Adrenal gland (tissue), 12 donors: ENCODE measurements around the gene MAD2L1BP. TPM values are rescaled to one million over a fixed set of nuclear protein-coding genes. Genes with fewer than 3 reads are reported as not detected.

Experiments used
- DNase-seq, 7 donors: peaks; one replicate each; pipeline ENCODE4 v3.0.0-alpha.2; 2019 to 2020
- H3K27ac ChIP-seq, 5 donors: fragments of 200-600 bp; sonication (generic) in 4 of 5; 1 replicate in 3 of 5; 2 replicates in 2 of 5; pipeline versions ENCODE4 v1.5.1 to v1.8.0; 2016 to 2020; ENCODE audit warnings: mild to moderate bottlenecking in 1 of 5
- H3K27me3 ChIP-seq: fragments of 200-600 bp; 2 replicates; pipeline ENCODE4 v1.8.0; 2021
- H3K36me3 ChIP-seq, 2 donors: fragments of 200-600 bp; replicated peaks in 1 of 2; 1 replicate in 1 of 2; 2 replicates in 1 of 2; pipeline versions ENCODE4 v1.5.1 to v1.8.0; 2018 to 2022
- H3K4me1 ChIP-seq, 2 donors: fragments of 200-600 bp; replicated peaks in 1 of 2; 1 replicate in 1 of 2; 2 replicates in 1 of 2; pipeline versions ENCODE4 v1.5.1 to v1.8.0; 2018 to 2021
- H3K4me3 ChIP-seq, 4 donors: fragments of 200-600 bp; sonication (generic) in 3 of 4; one replicate each; pipeline ENCODE4 v1.5.1; 2016 to 2018
- H3K9me3 ChIP-seq, 3 donors: fragments of 200-600 bp; sonication (generic) in 1 of 3; replicated peaks in 1 of 3; 1 replicate in 2 of 3; 2 replicates in 1 of 3; pipeline versions ENCODE4 v1.5.1 to v1.8.0; 2016 to 2021
- POLR2A ChIP-seq, 2 donors: fragments of 450-650 bp; IDR thresholded peaks; one replicate each; pipeline ENCODE4 v1.6.1; 2017; ENCODE audit warnings: antibody characterized with exemption in 2 of 2, mild to moderate bottlenecking in 2 of 2, moderate library complexity in 1 of 2
- WGBS, 4 donors: extraction: QIAGEN DNeasy Blood & Tissue Kit in 2 of 4; methylation state at CpG; one replicate each; pipeline versions ENCODE4 v1.1.5 to v1.1.7; 2013 to 2017; 5-methylcytosine and 5-hydroxymethylcytosine counted together
- intact Hi-C, 2 donors: fragments of 100-400 bp; cut with DNase I; formaldehyde crosslinking; loops; one replicate each; pipeline versions ENCODE4 v1.14.1 to v1.15.0; 2022 to 2023
- polyA plus RNA-seq, 3 donors: library from polyadenylated mRNA; stranded (reverse); fragments of 200-250 nt in 2 of 3; fragments of 350-450 nt in 1 of 3; fragmentation: Illumina TruSeq in 1 of 3; extraction: RNeasy Lipid Tissue Mini Kit (QIAGEN cat#74804) in 1 of 3; gene quantifications; one replicate each; pipeline ENCODE4 v1.2.3, GENCODE V29; 2013 to 2014
- total RNA-seq, 9 donors: library from RNA; depleted of rRNA in 4 of 9; stranded (reverse); fragments of >200 nt in 4 of 9; fragments of 120-200 nt in 1 of 9; fragmentation: NEBNext Ultra II Directional in 1 of 9; extraction: Animal tissue kit (Norgen Biotek cat#: 25700) in 1 of 9; gene quantifications; one replicate each; pipeline versions ENCODE4 v1.1.0 to v1.2.4, GENCODE V29; 2013 to 2023
- TF ChIP-seq, protein P1 (sequence below), 6 experiments: fragments of 450-650 bp in 4 of 6; fragments of 200-600 bp in 2 of 6; sonication (generic) in 1 of 6; IDR thresholded peaks; 1 replicate in 5 of 6; 2 replicates in 1 of 6; pipeline versions ENCODE4 v1.5.1 to v1.8.0; 2016 to 2021; ENCODE audit warnings: antibody characterized with exemption in 6 of 6, mild to moderate bottlenecking in 2 of 6, moderate library complexity in 1 of 6
- donor health status: healthy with polysubstance abuse.
- donor health status: Bipolar disorder and iron deficiency.
- donor health status: DM: yes; HTN: yes; CAD: no.
- donor health status: DM: no; HTN: no; CAD: no.
- donor health status: DM: no; HTN: no; CAD: no.
- donor health status: DM: yes; HTN: yes; CAD: no.

The MAD2L1BP gene
- total and polyA plus RNA-seq, 12 donors: 15.2 to 112 (median 27.2) TPM

DNA sequence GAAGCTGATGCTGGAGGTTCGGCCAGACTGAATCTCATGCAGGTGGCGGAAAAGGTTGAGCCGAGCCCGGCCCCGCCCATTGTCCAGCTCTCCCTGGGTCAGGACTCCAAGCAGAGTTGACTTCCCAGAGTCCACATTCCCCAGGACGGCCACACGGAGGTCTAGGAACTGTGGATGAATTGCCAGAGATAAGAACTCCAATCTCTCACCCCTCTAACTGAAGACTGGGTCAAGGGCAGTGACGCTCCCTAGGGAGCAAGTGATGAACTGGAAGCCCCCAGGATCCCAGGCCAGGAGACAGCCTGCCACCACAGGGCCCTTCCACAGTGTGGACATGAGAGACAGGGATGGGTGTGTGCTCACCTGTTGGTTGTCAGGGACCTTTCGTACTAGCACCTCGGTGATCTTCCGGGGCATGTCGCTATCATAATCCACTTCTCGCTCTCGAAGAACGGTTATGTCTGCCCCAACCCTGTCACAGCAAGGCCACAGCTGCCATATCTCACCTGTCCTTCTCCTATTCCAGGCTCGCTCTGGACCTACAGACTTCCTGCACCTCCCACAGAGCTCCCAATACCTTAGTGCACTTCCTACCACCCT lies 10.1 kb upstream of the MAD2L1BP start:
- H3K4me1 ChIP-seq: peaks cover 9 to 22% of the 10 kb centered on the region in 2 donors
- peaks cover 0 to 57% of the 10 kb centered on the region in 2 donors for H3K36me3 ChIP-seq
- no peaks in the 10 kb centered on the region for H3K27me3 ChIP-seq
- intact Hi-C loops: no loop called here
- TF ChIP-seq POLR2A (IDR thresholded peaks at IDR 0.05): no peak
- TF ChIP-seq, protein P1, sequence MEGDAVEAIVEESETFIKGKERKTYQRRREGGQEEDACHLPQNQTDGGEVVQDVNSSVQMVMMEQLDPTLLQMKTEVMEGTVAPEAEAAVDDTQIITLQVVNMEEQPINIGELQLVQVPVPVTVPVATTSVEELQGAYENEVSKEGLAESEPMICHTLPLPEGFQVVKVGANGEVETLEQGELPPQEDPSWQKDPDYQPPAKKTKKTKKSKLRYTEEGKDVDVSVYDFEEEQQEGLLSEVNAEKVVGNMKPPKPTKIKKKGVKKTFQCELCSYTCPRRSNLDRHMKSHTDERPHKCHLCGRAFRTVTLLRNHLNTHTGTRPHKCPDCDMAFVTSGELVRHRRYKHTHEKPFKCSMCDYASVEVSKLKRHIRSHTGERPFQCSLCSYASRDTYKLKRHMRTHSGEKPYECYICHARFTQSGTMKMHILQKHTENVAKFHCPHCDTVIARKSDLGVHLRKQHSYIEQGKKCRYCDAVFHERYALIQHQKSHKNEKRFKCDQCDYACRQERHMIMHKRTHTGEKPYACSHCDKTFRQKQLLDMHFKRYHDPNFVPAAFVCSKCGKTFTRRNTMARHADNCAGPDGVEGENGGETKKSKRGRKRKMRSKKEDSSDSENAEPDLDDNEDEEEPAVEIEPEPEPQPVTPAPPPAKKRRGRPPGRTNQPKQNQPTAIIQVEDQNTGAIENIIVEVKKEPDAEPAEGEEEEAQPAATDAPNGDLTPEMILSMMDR (IDR thresholded peaks at IDR 0.05): no peak
- H3K4me3 ChIP-seq: no peak overlapping the region
- no peak overlapping the region for H3K27ac ChIP-seq
- 91 to 95% (median 91%) methylated on average over 14 to 16 of the region's 16 CpGs for WGBS, 4 donors
- no peaks in the 10 kb centered on the region for H3K9me3 ChIP-seq
- peak in 1 of 7 donors; percentile 57 for DNase-seq

DNA sequence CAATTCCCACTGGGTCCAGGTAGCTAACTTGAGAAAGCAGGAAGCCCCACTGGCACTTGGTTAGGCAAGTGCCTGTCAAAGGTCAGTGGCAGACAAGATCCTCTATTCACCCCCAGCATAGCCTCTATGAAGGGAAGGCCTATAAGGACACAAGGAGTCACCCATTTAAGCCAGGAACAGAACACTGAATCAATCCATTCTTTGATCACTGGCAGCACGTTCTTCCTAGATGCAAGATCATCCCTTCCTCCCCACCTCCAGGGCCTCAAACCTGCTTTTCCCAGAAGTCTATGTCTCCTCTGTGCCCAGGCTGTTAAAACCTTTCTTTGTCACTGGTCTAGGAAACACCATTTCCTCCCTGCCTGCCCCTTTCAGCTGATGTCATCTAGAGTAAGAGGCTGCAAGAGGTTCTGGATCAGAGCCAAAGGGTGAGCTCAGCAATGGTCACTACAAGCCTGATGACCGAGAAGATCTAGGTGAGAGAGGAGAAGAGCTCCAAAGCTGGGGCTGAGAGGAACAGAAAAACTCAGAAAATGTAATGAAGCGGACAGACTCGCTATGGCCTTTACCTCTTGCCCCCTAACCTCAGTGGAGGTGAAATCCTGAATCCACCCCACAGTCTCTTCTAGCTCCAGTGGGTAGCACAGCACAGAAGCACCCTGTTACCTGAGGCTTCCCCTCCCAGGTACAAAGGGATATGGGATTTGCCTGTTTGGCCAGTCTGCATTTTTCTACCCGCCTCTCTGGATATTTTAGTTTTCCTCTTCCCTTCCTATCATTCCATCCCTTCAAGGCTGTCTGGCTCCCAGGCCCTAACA lies 8.4 kb upstream of the MAD2L1BP start:
- 48 to 56% (median 55%) methylated on average over 5 of the region's 5 CpGs for WGBS, 4 donors
- intact Hi-C loops: no loop called here
- peaks cover 9 to 22% of the 10 kb centered on the region in 2 donors for H3K4me1 ChIP-seq
- peaks cover 0 to 41% of the 10 kb centered on the region in 2 donors for H3K36me3 ChIP-seq
- TF ChIP-seq, protein P1 (IDR thresholded peaks at IDR 0.05): no peak
- TF ChIP-seq POLR2A (IDR thresholded peaks at IDR 0.05): peak in 1 of 2 donors; percentile 49
- no peaks in the 10 kb centered on the region for H3K27me3 ChIP-seq
- H3K27ac ChIP-seq: peak overlapping the region; percentile 30 to 95 (median 90)
- H3K9me3 ChIP-seq: no peaks in the 10 kb centered on the region
- DNase-seq: peak; percentile 82 to 97 (median 94)
- no peak overlapping the region for H3K4me3 ChIP-seq

DNA sequence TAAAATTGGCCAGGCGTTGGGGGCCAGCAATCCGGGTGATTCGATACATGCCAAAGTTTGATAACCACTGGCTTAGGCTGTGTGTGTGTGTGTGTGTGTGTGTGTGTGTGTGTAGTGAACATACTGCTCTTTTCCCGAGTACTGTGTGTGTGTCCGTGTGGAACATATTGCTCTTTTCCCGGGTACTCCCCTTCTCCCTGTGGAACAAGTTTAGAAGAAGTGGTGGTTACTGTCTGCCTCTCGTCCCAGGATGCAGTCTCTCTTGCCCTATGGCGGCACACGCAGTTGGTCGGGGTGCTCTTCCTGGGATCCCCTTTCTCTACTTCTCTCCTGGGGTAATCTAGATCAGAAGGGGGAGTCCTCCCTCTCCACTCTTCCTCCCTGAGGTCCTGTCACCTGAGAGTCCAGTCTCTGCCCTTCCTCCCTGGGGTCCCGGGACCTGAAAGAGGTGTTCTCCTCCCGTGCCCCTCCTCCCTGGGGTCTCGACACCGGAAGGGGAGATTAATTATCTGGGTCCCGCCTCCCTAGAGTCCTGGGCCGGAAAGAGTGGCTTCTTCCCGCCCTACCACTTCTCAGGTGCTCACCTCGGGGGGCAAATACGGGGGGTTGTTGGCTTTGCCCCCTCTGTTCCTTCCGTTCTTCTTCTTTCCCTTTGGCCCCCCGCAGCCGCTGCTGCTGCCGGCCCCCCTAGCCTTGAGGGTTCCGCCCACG lies 7.1 kb upstream of the MAD2L1BP start:
- 1 to 2% (median 2%) methylated on average over 20 to 25 of the region's 25 CpGs for WGBS, 4 donors
- Histone ChIP-seq H3K36me3 (peaks cover 0 to 27% of the 10 kb centered on the region in 2 donors), H3K9me3 (no peaks in the 10 kb centered on the region), H3K4me3 (peak overlapping the region; percentile 36 to 97 (median 90)), H3K4me1 (peaks cover 9 to 22% of the 10 kb centered on the region in 2 donors), H3K27me3 (no peaks in the 10 kb centered on the region), H3K27ac (peak overlapping the region; percentile 76 to 95 (median 90))
- DNase-seq: peak; percentile 51 to 83 (median 63)
- intact Hi-C loops: no loop called here
- TF ChIP-seq POLR2A (IDR thresholded peaks at IDR 0.05): peak in 1 of 2 donors; percentile 7
- TF ChIP-seq, protein P1 (IDR thresholded peaks at IDR 0.05): no peak

DNA sequence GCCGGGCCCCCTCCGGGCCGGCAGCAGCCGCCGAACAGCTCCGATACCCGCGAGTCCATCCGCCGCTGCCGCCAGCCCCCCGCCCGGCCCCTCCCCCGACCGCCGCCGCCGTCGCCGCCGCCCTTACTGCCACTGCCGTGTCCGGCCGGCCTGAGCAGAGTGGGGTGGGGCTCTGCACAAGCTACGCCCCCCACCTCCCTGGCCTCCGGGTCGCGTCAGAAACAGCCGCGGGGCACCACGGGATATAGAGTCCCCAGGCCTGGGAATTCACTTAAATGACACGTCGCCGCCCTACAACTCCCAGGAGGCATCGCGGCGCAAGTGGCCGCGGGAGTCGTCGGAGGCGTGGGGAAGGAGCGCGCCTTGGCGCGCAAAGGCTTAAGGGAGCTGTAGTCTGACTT lies 6.5 kb upstream of the MAD2L1BP start, which contains the start of gene GTPBP2:
Gene GTPBP2 (minus strand): TSS at position 161 of the 401 bp plus-strand sequence. CDS start 102 bp downstream, at position 59.
- peak in 1 of 2 donors; percentile 65 for TF ChIP-seq POLR2A (IDR thresholded peaks at IDR 0.05)
- TF ChIP-seq, protein P1 (IDR thresholded peaks at IDR 0.05): no peak
- Histone ChIP-seq H3K27me3 (no peaks in the 10 kb centered on the region), H3K9me3 (no peaks in the 10 kb centered on the region), H3K4me1 (peaks cover 9 to 22% of the 10 kb centered on the region in 2 donors), H3K4me3 (peak within 1 kb of the TSS; percentile 36 to 97 (median 90)), H3K36me3 (peaks cover 0 to 22% of the 10 kb centered on the region in 2 donors), H3K27ac (peak within 1 kb of the TSS; percentile 82 to 95 (median 90))
- DNase-seq: peak; percentile 98 to 100 (median 99)
- intact Hi-C loops: no loop called here
- WGBS, 4 donors: 0 to 1% (median 0%) methylated on average over 9 to 46 of the region's 46 CpGs
